ENCODE measurements around the gene PPIF.
A peak's percentile ranks its signal among the peaks of the same experiment; 100 is the strongest.

Gene PPIF
- total RNA-seq = 33.8 to 52.3 (median 43.7) reads per million in 4 donors

GRCh38 chr10:79347226-79347893, at the start of gene PPIF:
TSS of gene PPIF (plus strand) at chr10:79347469. CDS start at chr10:79347549, 80 bp downstream.
- peak; percentile 81 to 95 (median 85) for DNase-seq

- DNase-seq = peak in 1 of 5 donors; percentile 43
Observed at GRCh38 chr10:79298403-79299244, 48.6 kb upstream of the PPIF start.

GRCh38 chr10:79299397-79300241, 47.6 kb upstream of the PPIF start:
- no peak for DNase-seq

GRCh38 chr10:79300711-79301110, 46.6 kb upstream of the PPIF start:
- DNase-seq = no peak

GRCh38 chr10:79301754-79302530, 45.3 kb upstream of the PPIF start:
- DNase-seq = no peak

- DNase-seq = no peak
Observed at GRCh38 chr10:79303631-79304478, 43.4 kb upstream of the PPIF start.

GRCh38 chr10:79304479-79305087, 42.7 kb upstream of the PPIF start:
- no peak for DNase-seq

- DNase-seq = no peak
Observed at GRCh38 chr10:79305515-79305914, 41.8 kb upstream of the PPIF start.

- DNase-seq = no peak
Observed at GRCh38 chr10:79305988-79306387, 41.3 kb upstream of the PPIF start.

GRCh38 chr10:79306644-79307220, 40.5 kb upstream of the PPIF start:
- no peak for DNase-seq

GRCh38 chr10:79308016-79308415, 39.3 kb upstream of the PPIF start:
- no peak for DNase-seq

GRCh38 chr10:79308969-79309665, 38.2 kb upstream of the PPIF start:
- DNase-seq = no peak

- DNase-seq = no peak
Observed at GRCh38 chr10:79310200-79310865, 36.9 kb upstream of the PPIF start.

GRCh38 chr10:79310911-79311573, 36.2 kb upstream of the PPIF start:
- no peak for DNase-seq

- DNase-seq = no peak
Observed at GRCh38 chr10:79311581-79312407, 35.5 kb upstream of the PPIF start.

- DNase-seq = no peak
Observed at GRCh38 chr10:79312601-79313187, 34.6 kb upstream of the PPIF start.

- no peak for DNase-seq
Observed at GRCh38 chr10:79313320-79313719, 33.9 kb upstream of the PPIF start.

Measured in T-helper 1 cell (primary cell).